SK-N-SH (cell line): ENCODE data around the gene LRRC73. TPM values are rescaled to one million over a fixed set of nuclear protein-coding genes. Genes with fewer than 3 reads are reported as not detected.
A peak's percentile ranks its signal among the peaks of the same experiment; 100 is the strongest.

Source experiments
- CTCF ChIA-PET: fragments of 300-600, 350-600 bp; formaldehyde crosslinking; extraction: SDS; loops from one replicate; lab custom pipeline; 2021; lab: Yijun Ruan, JAX
- POLR2A ChIA-PET: fragments of 350-600 bp; sonication (Branson Sonifier 250); formaldehyde crosslinking; extraction: SDS; loops from one replicate; lab custom pipeline; 2020; ENCODE audit warnings: antibody characterized with exemption, inconsistent platforms; lab: Yijun Ruan, JAX
- DNase-seq: peaks from one replicate; pipeline ENCODE4 v3.0.0; 2012
- H2AFZ ChIP-seq: fragments of 200-600 bp; sonication (generic); 2 replicates; pipeline ENCODE4 v1.8.1; 2016; ENCODE audit warnings: antibody characterized with exemption, mild to moderate bottlenecking, low read depth
- H3F3A ChIP-seq: fragments of 200-600 bp; sonication (generic); replicated peaks from 2 replicates; pipeline ENCODE3; 2016; ENCODE audit warnings: antibody characterized with exemption, mild to moderate bottlenecking; ENCODE audit not compliant: insufficient read depth
- H3K27ac ChIP-seq, 2 experiments: fragments of 200-500 bp in 1 of 2; fragments of 200-600 bp in 1 of 2; sonication (Bioruptor generic) in 1 of 2; sonication (generic), shearing (Covaris generic) in 1 of 2; 2 replicates each; pipeline versions ENCODE4 v1.5.1 to v1.6.1; 2014 to 2016; ENCODE audit warnings: low read depth in 2 of 2, inconsistent platforms in 1 of 2, low read length in 1 of 2, mild to moderate bottlenecking in 1 of 2, mixed read lengths in 1 of 2
- H3K27me3 ChIP-seq: fragments of 200-600 bp; sonication (generic), shearing (Covaris generic); 2 replicates; pipeline ENCODE4 v1.6.1; 2016; ENCODE audit warnings: mixed run types; ENCODE audit not compliant: insufficient read depth
- H3K36me3 ChIP-seq, 2 experiments: fragments of 200-500 bp in 1 of 2; fragments of 200-600 bp in 1 of 2; sonication (Bioruptor generic) in 1 of 2; sonication (generic) in 1 of 2; replicated peaks in 1 of 2; 2 replicates each; pipeline versions ENCODE3 to v1.5.1; 2014 to 2016; ENCODE audit warnings: low read length in 1 of 2, mild to moderate bottlenecking in 1 of 2; ENCODE audit not compliant: insufficient read depth in 2 of 2, control insufficient read depth in 1 of 2
- H3K4me1 ChIP-seq, 2 experiments: fragments of 200-500 bp in 1 of 2; fragments of 200-600 bp in 1 of 2; sonication (Bioruptor generic) in 1 of 2; sonication (generic), shearing (Covaris generic) in 1 of 2; 2 replicates each; pipeline versions ENCODE4 v1.5.1 to v1.6.1; 2014 to 2016; ENCODE audit warnings: low read depth in 1 of 2, low read length in 1 of 2, mixed run types in 1 of 2; ENCODE audit not compliant: insufficient read depth in 2 of 2, control insufficient read depth in 1 of 2
- H3K4me2 ChIP-seq: fragments of 200-600 bp; sonication (generic), shearing (Covaris generic); 2 replicates; pipeline ENCODE4 v1.6.1; 2017; ENCODE audit warnings: mixed run types
- H3K4me3 ChIP-seq, 2 experiments: fragments of 200-500 bp in 1 of 2; fragments of 200-600 bp in 1 of 2; sonication (Bioruptor generic) in 1 of 2; sonication (generic), shearing (Covaris generic) in 1 of 2; 2 replicates each; pipeline versions ENCODE4 v1.5.1 to v1.8.1; 2014 to 2016; ENCODE audit warnings: low read depth in 2 of 2, inconsistent platforms in 1 of 2, low read length in 1 of 2, mild to moderate bottlenecking in 1 of 2, mixed read lengths in 1 of 2, moderate library complexity in 1 of 2
- H3K79me2 ChIP-seq: fragments of 200-600 bp; sonication (generic); 2 replicates; pipeline ENCODE4 v1.8.1; 2017; ENCODE audit warnings: mild to moderate bottlenecking; ENCODE audit not compliant: insufficient read depth
- H3K9ac ChIP-seq: fragments of 200-600 bp; sonication (generic); 2 replicates; pipeline ENCODE4 v1.6.1; 2017; ENCODE audit warnings: mixed run types
- H3K9me2 ChIP-seq: fragments of 200-600 bp; sonication (generic); 2 replicates; pipeline ENCODE4 v1.6.1; 2017; ENCODE audit warnings: mixed run types
- H3K9me3 ChIP-seq: fragments of 200-600 bp; sonication (generic); 2 replicates; pipeline ENCODE4 v1.6.1; 2017; ENCODE audit warnings: mixed run types, mild to moderate bottlenecking, moderate library complexity
- H4K20me1 ChIP-seq: fragments of 200-600 bp; sonication (generic); 2 replicates; pipeline ENCODE4 v1.6.1; 2017; ENCODE audit warnings: mild to moderate bottlenecking, mixed run types; ENCODE audit not compliant: insufficient read depth
- EP300 ChIP-seq, 2 experiments: IDR thresholded peaks; 2 replicates each; pipeline versions ENCODE4 v1.4.0 to v1.6.1; 2012; ENCODE audit warnings: borderline replicate concordance in 1 of 2, low read depth in 1 of 2, low read length in 1 of 2
- FOXJ3 ChIP-seq: sonication (generic); formaldehyde crosslinking; IDR thresholded peaks from 2 replicates; pipeline ENCODE4 v1.5.1; 2020; ENCODE audit warnings: mild to moderate bottlenecking, missing genetic modification reagents
- MXI1 ChIP-seq: IDR thresholded peaks from 2 replicates; pipeline ENCODE4 v1.6.1; 2012; ENCODE audit warnings: mild to moderate bottlenecking, low read depth, low read length, improper control_type of control experiment
- NFIC ChIP-seq: IDR thresholded peaks from 2 replicates; pipeline ENCODE4 v1.4.0; 2012; ENCODE audit warnings: borderline replicate concordance
- RCOR1 ChIP-seq: fragments of 150-350 bp; IDR thresholded peaks from 2 replicates; pipeline ENCODE4 v1.6.1; 2017; ENCODE audit warnings: antibody characterized with exemption, low read length
- RFX5 ChIP-seq: IDR thresholded peaks from 2 replicates; pipeline ENCODE4 v1.6.1; 2012; ENCODE audit warnings: mild to moderate bottlenecking, improper control_type of control experiment, low read length
- TCF12 ChIP-seq: IDR thresholded peaks from 2 replicates; pipeline ENCODE4 v1.4.0; 2012
- WGBS: methylation state at CpG from one replicate; pipeline ENCODE4 v1.1.6; 2017; ENCODE audit warnings: low lambda C conversion rate; 5-methylcytosine and 5-hydroxymethylcytosine counted together
- polyA plus RNA-seq, 3 experiments: library from polyadenylated mRNA; depleted of rRNA; stranded (reverse); fragments of >200 nt; gene quantifications; 2 replicates each; pipeline ENCODE4 v1.2.3, GENCODE V29; 2012
- TF ChIP-seq, protein P1 (sequence below): fragments of 150-350 bp; IDR thresholded peaks from 2 replicates; pipeline ENCODE4 v1.6.1; 2017; ENCODE audit warnings: antibody characterized with exemption, low read length, low read depth, borderline replicate concordance
- TF ChIP-seq, protein P2 (sequence below): IDR thresholded peaks from 2 replicates; pipeline ENCODE4 v1.4.0; 2012; ENCODE audit warnings: low read depth, borderline replicate concordance

Gene LRRC73
- polyA plus RNA-seq, 1 of the 3 experiments (the other 2 are of a cell fraction) = 0.89 TPM

DNA sequence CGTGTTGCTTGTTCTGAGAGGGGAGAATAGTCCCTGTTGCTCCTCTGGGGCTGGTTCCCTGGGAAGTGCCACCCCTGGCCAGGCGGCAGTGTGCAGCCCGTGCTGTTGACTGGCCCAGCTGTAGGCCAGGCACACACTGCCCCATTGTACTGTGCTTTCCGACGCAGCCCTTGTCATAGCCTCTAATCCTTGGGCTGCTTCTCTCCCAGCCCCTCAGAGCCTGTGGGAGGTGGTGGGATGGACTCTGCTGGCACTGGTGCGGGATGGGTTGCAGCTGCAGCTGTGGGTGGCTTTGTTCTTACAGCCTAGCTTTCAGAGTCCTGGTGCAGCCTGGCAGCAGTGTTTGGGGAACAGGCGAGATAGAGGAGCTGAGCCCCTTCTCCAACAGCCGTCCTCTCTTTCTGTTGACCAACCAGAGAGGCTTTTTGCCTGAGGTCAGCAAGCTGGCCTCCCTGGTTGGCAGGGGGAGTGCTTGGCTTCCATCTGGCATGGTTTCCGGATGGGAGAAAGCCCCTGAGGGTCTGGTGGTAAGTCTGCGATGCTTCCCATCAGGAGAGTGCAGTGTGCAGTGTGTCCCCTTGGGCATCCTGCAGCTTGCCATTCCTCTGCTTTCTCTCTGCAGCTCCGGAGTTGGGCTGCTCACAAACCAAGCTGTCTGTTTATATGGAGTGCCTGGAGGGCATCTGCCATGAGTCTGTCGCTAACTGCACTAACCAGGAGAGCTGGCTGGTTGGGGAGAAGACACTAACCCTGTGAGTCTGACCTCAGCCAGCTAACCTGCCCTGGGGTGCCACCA, 20.7 kb downstream of the LRRC73 start:
- no peaks in the 10 kb centered on the region for H3F3A ChIP-seq
- no peak overlapping the region for H3K4me2 ChIP-seq
- peaks cover 53% of the 10 kb centered on the region for H3K79me2 ChIP-seq
- peaks cover 22 to 24% of the 10 kb centered on the region in 2 experiments for H3K4me1 ChIP-seq
- H3K9me3 ChIP-seq = no peaks in the 10 kb centered on the region
- H3K27me3 ChIP-seq = no peaks in the 10 kb centered on the region
- H3K9ac ChIP-seq = no peak overlapping the region
- no peak overlapping the region; a peak in 1 of 4 replicates for H3K27ac ChIP-seq
- H3K9me2 ChIP-seq = no peaks in the 10 kb centered on the region
- no peak overlapping the region for H2AFZ ChIP-seq
- ChIA-PET CTCF (interaction anchor here (0.6 to 22.4 kb wide), 6 partner anchors 12 to 260 kb away, joined by 3 to 382 read pairs (median 4); partner anchors contain the start of genes DLK2, DNPH1, LRRC73 and TJAP1), POLR2A (interaction anchor here (0.6 to 2.0 kb wide), 10 partner anchors 8 to 120 kb away, joined by 3 to 10 read pairs (median 4); partner anchors contain the start of genes ABCC10, LRRC73, POLR1C and TJAP1)
- no peak for TF ChIP-seq TCF12
- TF ChIP-seq RFX5 = peak; percentile 58; the same call in 1 of the 2 replicates
- peak in 1 of 2 experiments; percentile 50; a peak in 1 of 4 replicates for TF ChIP-seq EP300 (IDR thresholded peaks at IDR 0.05; ENCODE audit: borderline replicate concordance in 1 of 2, low read depth in 1 of 2, low read length in 1 of 2)
- TF ChIP-seq FOXJ3 (CRISPR knock-in tag) = peak; percentile 57; the same call in 1 of the 2 replicates
- TF ChIP-seq RCOR1 = peak; percentile 71; the same call in 1 of the 2 replicates
- TF ChIP-seq MXI1 = peak; percentile 15; the same call in 1 of the 2 replicates
- TF ChIP-seq, protein P1, sequence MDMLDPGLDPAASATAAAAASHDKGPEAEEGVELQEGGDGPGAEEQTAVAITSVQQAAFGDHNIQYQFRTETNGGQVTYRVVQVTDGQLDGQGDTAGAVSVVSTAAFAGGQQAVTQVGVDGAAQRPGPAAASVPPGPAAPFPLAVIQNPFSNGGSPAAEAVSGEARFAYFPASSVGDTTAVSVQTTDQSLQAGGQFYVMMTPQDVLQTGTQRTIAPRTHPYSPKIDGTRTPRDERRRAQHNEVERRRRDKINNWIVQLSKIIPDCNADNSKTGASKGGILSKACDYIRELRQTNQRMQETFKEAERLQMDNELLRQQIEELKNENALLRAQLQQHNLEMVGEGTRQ = no peak
- no peak overlapping the region; a peak in 1 of 4 replicates for H3K4me3 ChIP-seq
- 69% methylated on average over 5 of the region's 12 CpGs for WGBS
- peaks cover 35% of the 10 kb centered on the region; the same call in 1 of the 2 replicates for H4K20me1 ChIP-seq
- peak; percentile 89 for DNase-seq
- no peaks in the 10 kb centered on the region for H3K36me3 ChIP-seq

DNA sequence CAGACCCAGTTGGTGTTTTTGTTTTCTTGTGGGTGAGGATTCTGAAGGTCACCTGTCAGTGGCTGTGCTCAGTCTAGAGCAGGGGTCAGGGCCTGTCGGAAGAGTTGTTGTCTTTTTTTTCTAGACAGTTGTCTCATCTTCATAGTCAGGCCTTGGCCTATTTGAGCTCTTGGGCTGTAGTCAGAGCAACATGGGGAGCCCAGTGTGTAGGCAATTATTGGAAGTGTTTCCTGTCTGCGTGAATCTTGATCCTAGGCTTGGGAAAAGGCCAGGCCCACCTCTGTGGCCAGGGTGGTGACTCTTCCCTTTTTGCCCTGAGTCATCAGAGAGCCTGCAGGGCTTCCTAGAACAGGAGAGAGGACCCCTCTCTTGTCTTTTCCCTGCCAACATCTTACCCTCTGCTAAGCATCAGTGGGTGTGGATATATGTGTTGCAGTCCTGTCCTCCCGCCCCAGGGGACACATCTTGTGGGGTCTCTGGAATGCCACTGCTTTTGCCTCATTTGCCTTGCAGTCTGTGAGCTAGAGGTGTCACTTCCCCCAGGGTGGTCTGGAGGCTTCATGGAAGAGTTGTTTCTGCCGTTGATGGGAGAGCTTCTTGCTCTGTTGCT, 21.4 kb downstream of the LRRC73 start:
- WGBS = 67% methylated on average over 3 of the region's 4 CpGs
- no peak overlapping the region; a peak in 1 of 4 replicates for H3K27ac ChIP-seq
- H3K36me3 ChIP-seq = no peaks in the 10 kb centered on the region
- no peaks in the 10 kb centered on the region for H3K9me2 ChIP-seq
- no peak overlapping the region for H3K4me2 ChIP-seq
- H3F3A ChIP-seq = no peaks in the 10 kb centered on the region
- H4K20me1 ChIP-seq = peaks cover 29% of the 10 kb centered on the region; the same call in 1 of the 2 replicates
- ChIA-PET POLR2A (interaction anchor here (0.9 to 2.0 kb wide), 9 partner anchors 10 to 119 kb away, joined by 3 to 10 read pairs (median 4); partner anchors contain the start of genes ABCC10, LRRC73, POLR1C and TJAP1), CTCF (interaction anchor here (0.6 to 22.4 kb wide), 5 partner anchors 11 to 260 kb away, joined by 3 to 382 read pairs (median 3); partner anchors contain the start of genes DLK2, DNPH1, LRRC73 and TJAP1)
- DNase-seq = no peak
- H2AFZ ChIP-seq = no peak overlapping the region
- TF ChIP-seq NFIC (no peak), TCF12 (no peak)
- TF ChIP-seq, protein P2, sequence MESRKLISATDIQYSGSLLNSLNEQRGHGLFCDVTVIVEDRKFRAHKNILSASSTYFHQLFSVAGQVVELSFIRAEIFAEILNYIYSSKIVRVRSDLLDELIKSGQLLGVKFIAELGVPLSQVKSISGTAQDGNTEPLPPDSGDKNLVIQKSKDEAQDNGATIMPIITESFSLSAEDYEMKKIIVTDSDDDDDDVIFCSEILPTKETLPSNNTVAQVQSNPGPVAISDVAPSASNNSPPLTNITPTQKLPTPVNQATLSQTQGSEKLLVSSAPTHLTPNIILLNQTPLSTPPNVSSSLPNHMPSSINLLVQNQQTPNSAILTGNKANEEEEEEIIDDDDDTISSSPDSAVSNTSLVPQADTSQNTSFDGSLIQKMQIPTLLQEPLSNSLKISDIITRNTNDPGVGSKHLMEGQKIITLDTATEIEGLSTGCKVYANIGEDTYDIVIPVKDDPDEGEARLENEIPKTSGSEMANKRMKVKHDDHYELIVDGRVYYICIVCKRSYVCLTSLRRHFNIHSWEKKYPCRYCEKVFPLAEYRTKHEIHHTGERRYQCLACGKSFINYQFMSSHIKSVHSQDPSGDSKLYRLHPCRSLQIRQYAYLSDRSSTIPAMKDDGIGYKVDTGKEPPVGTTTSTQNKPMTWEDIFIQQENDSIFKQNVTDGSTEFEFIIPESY = no peak
- no peaks in the 10 kb centered on the region for H3K27me3 ChIP-seq
- peaks cover 54% of the 10 kb centered on the region for H3K79me2 ChIP-seq
- no peak overlapping the region; a peak in 1 of 4 replicates for H3K4me3 ChIP-seq
- no peaks in the 10 kb centered on the region for H3K9me3 ChIP-seq
- no peak overlapping the region for H3K9ac ChIP-seq
- H3K4me1 ChIP-seq = peaks cover 17 to 24% of the 10 kb centered on the region in 2 experiments
